Globus pallidus (tissue), 1 donor: ENCODE results near the gene BHMT2.

Experiments used
- DNase-seq: peaks from one replicate; pipeline ENCODE4 v3.0.0-alpha.2; 2015; ENCODE audit warnings: low spot score

Gene BHMT2

GRCh38 chr5:79120221-79120620 is 50.7 kb downstream of the BHMT2 start:
- no peak for DNase-seq

GRCh38 chr5:79122973-79123372 is 53.4 kb downstream of the BHMT2 start:
- no peak for DNase-seq

GRCh38 chr5:79124607-79125006 is 55.0 kb downstream of the BHMT2 start:
- DNase-seq = no peak

- DNase-seq = no peak
These were observed 61.2 kb downstream of the BHMT2 start for GRCh38 chr5:79130781-79131180.

- DNase-seq = peak; percentile 48
These were observed 63.6 kb downstream of the BHMT2 start for GRCh38 chr5:79133121-79133656.

- DNase-seq = peak; percentile 59
These were observed 64.3 kb downstream of the BHMT2 start for GRCh38 chr5:79133657-79134451.

GRCh38 chr5:79135790-79136553 is 66.4 kb downstream of the BHMT2 start:
- no peak for DNase-seq

GRCh38 chr5:79136618-79137017 is 67.1 kb downstream of the BHMT2 start:
- no peak for DNase-seq
